ENCODE results near the gene DPF3.

Gene DPF3

GRCh38 chr14:72810201-72810600, 83.7 kb downstream of the DPF3 start:
- H3K9ac ChIP-seq (ENCODE audit: low read length), result no peak overlapping the region
- H3K9me3 ChIP-seq (ENCODE audit: control insufficient read depth, low read length), result no peaks in the 10 kb centered on the region
- DNase-seq (ENCODE audit: low read depth), result no peak
- no peaks in the 10 kb centered on the region for H3K4me1 ChIP-seq (ENCODE audit: control insufficient read depth, insufficient read depth, low read length)
- H3K36me3 ChIP-seq (ENCODE audit: control insufficient read depth, insufficient read depth, low read length, severe bottlenecking), result no peaks in the 10 kb centered on the region
- H3K27me3 ChIP-seq (replicated peaks; ENCODE audit: control insufficient read depth, insufficient read depth, low read length), result no peaks in the 10 kb centered on the region
- no peak overlapping the region for H3K4me3 ChIP-seq (ENCODE audit: low read length)

- H3K9ac ChIP-seq (ENCODE audit: low read length), result no peak overlapping the region
- H3K36me3 ChIP-seq (ENCODE audit: control insufficient read depth, insufficient read depth, low read length, severe bottlenecking), result no peaks in the 10 kb centered on the region
- H3K4me3 ChIP-seq (ENCODE audit: low read length), result no peak overlapping the region
- H3K4me1 ChIP-seq (ENCODE audit: control insufficient read depth, insufficient read depth, low read length), result no peaks in the 10 kb centered on the region
- no peaks in the 10 kb centered on the region for H3K9me3 ChIP-seq (ENCODE audit: control insufficient read depth, low read length)
- no peaks in the 10 kb centered on the region for H3K27me3 ChIP-seq (replicated peaks; ENCODE audit: control insufficient read depth, insufficient read depth, low read length)
- DNase-seq (ENCODE audit: low read depth), result no peak
Observed at GRCh38 chr14:72809063-72809462, 84.8 kb downstream of the DPF3 start.

GRCh38 chr14:72808564-72808963, 85.3 kb downstream of the DPF3 start:
- H3K9me3 ChIP-seq (ENCODE audit: control insufficient read depth, low read length), result no peaks in the 10 kb centered on the region
- H3K27me3 ChIP-seq (replicated peaks; ENCODE audit: control insufficient read depth, insufficient read depth, low read length), result no peaks in the 10 kb centered on the region
- H3K4me3 ChIP-seq (ENCODE audit: low read length), result no peak overlapping the region
- H3K36me3 ChIP-seq (ENCODE audit: control insufficient read depth, insufficient read depth, low read length, severe bottlenecking), result no peaks in the 10 kb centered on the region
- DNase-seq (ENCODE audit: low read depth), result no peak
- H3K4me1 ChIP-seq (ENCODE audit: control insufficient read depth, insufficient read depth, low read length), result no peaks in the 10 kb centered on the region
- H3K9ac ChIP-seq (ENCODE audit: low read length), result no peak overlapping the region

DNA sequence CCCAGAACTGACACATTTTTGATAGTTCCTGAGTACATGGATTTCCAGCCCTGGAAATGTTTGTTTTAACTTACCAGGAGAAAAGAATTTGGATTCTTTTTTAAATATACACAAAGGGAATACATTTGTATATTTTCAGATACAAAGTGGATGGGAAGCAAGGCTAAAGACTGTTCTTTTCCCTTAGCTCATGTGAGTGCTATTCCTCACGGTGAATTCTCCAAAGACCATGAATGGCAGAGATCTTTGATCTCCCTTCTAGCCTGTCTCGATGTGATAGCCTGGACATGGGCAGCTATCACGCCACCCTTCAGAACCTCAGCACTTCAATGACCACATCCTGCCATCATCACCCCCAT, 91.3 kb downstream of the DPF3 start:
- H3K4me1 ChIP-seq (ENCODE audit: control insufficient read depth, insufficient read depth, low read length), result no peaks in the 10 kb centered on the region
- H3K9me3 ChIP-seq (ENCODE audit: control insufficient read depth, low read length), result no peaks in the 10 kb centered on the region
- DNase-seq (ENCODE audit: low read depth), result no peak
- no peaks in the 10 kb centered on the region for H3K36me3 ChIP-seq (ENCODE audit: control insufficient read depth, insufficient read depth, low read length, severe bottlenecking)
- no peaks in the 10 kb centered on the region for H3K27me3 ChIP-seq (replicated peaks; ENCODE audit: control insufficient read depth, insufficient read depth, low read length)
- H3K9ac ChIP-seq (ENCODE audit: low read length), result no peak overlapping the region
- H3K4me3 ChIP-seq (ENCODE audit: low read length), result no peak overlapping the region

- H3K9ac ChIP-seq (ENCODE audit: low read length), result no peak overlapping the region
Observed at GRCh38 chr14:72801836-72802587, 91.9 kb downstream of the DPF3 start.

GRCh38 chr14:72801381-72801812, 92.5 kb downstream of the DPF3 start:
- no peaks in the 10 kb centered on the region for H3K27me3 ChIP-seq (replicated peaks; ENCODE audit: control insufficient read depth, insufficient read depth, low read length)
- H3K36me3 ChIP-seq (ENCODE audit: control insufficient read depth, insufficient read depth, low read length, severe bottlenecking), result no peaks in the 10 kb centered on the region
- peak; percentile 69 for DNase-seq (ENCODE audit: low read depth)
- no peaks in the 10 kb centered on the region for H3K4me1 ChIP-seq (ENCODE audit: control insufficient read depth, insufficient read depth, low read length)
- no peak overlapping the region for H3K4me3 ChIP-seq (ENCODE audit: low read length)
- H3K9ac ChIP-seq (ENCODE audit: low read length), result no peak overlapping the region
- H3K9me3 ChIP-seq (ENCODE audit: control insufficient read depth, low read length), result no peaks in the 10 kb centered on the region

More at GRCh38 chr14:72801836-72802587, 91.9 kb downstream of the DPF3 start:
- H3K4me1 ChIP-seq (ENCODE audit: control insufficient read depth, insufficient read depth, low read length), result no peaks in the 10 kb centered on the region
- no peaks in the 10 kb centered on the region for H3K36me3 ChIP-seq (ENCODE audit: control insufficient read depth, insufficient read depth, low read length, severe bottlenecking)
- no peak overlapping the region for H3K4me3 ChIP-seq (ENCODE audit: low read length)
- H3K9me3 ChIP-seq (ENCODE audit: control insufficient read depth, low read length), result no peaks in the 10 kb centered on the region
- DNase-seq (ENCODE audit: low read depth), result no peak
- H3K27me3 ChIP-seq (replicated peaks; ENCODE audit: control insufficient read depth, insufficient read depth, low read length), result no peaks in the 10 kb centered on the region

- Histone ChIP-seq H3K4me1 (ENCODE audit: control insufficient read depth, insufficient read depth, low read length) (no peaks in the 10 kb centered on the region), H3K4me3 (ENCODE audit: low read length) (no peak overlapping the region), H3K27me3 (replicated peaks; ENCODE audit: control insufficient read depth, insufficient read depth, low read length) (no peaks in the 10 kb centered on the region), H3K36me3 (ENCODE audit: control insufficient read depth, insufficient read depth, low read length, severe bottlenecking) (no peaks in the 10 kb centered on the region), H3K9ac (ENCODE audit: low read length) (no peak overlapping the region), H3K9me3 (ENCODE audit: control insufficient read depth, low read length) (no peaks in the 10 kb centered on the region)
- no peak for DNase-seq (ENCODE audit: low read depth)
Observed at GRCh38 chr14:72800848-72801370, 93.0 kb downstream of the DPF3 start.

GRCh38 chr14:72800296-72800695, 93.6 kb downstream of the DPF3 start:
- H3K9ac ChIP-seq (ENCODE audit: low read length), result no peak overlapping the region
- no peaks in the 10 kb centered on the region for H3K9me3 ChIP-seq (ENCODE audit: control insufficient read depth, low read length)
- no peaks in the 10 kb centered on the region for H3K27me3 ChIP-seq (replicated peaks; ENCODE audit: control insufficient read depth, insufficient read depth, low read length)
- H3K4me1 ChIP-seq (ENCODE audit: control insufficient read depth, insufficient read depth, low read length), result no peaks in the 10 kb centered on the region
- no peak overlapping the region for H3K4me3 ChIP-seq (ENCODE audit: low read length)
- DNase-seq (ENCODE audit: low read depth), result no peak
- no peaks in the 10 kb centered on the region for H3K36me3 ChIP-seq (ENCODE audit: control insufficient read depth, insufficient read depth, low read length, severe bottlenecking)

- Histone ChIP-seq H3K36me3 (ENCODE audit: control insufficient read depth, insufficient read depth, low read length, severe bottlenecking) (no peaks in the 10 kb centered on the region), H3K9me3 (ENCODE audit: control insufficient read depth, low read length) (no peaks in the 10 kb centered on the region), H3K27me3 (replicated peaks; ENCODE audit: control insufficient read depth, insufficient read depth, low read length) (no peaks in the 10 kb centered on the region), H3K4me1 (ENCODE audit: control insufficient read depth, insufficient read depth, low read length) (no peaks in the 10 kb centered on the region), H3K9ac (ENCODE audit: low read length) (no peak overlapping the region), H3K4me3 (ENCODE audit: low read length) (no peak overlapping the region)
- no peak for DNase-seq (ENCODE audit: low read depth)
Observed at GRCh38 chr14:72796935-72797334, 97.0 kb downstream of the DPF3 start.

DNA sequence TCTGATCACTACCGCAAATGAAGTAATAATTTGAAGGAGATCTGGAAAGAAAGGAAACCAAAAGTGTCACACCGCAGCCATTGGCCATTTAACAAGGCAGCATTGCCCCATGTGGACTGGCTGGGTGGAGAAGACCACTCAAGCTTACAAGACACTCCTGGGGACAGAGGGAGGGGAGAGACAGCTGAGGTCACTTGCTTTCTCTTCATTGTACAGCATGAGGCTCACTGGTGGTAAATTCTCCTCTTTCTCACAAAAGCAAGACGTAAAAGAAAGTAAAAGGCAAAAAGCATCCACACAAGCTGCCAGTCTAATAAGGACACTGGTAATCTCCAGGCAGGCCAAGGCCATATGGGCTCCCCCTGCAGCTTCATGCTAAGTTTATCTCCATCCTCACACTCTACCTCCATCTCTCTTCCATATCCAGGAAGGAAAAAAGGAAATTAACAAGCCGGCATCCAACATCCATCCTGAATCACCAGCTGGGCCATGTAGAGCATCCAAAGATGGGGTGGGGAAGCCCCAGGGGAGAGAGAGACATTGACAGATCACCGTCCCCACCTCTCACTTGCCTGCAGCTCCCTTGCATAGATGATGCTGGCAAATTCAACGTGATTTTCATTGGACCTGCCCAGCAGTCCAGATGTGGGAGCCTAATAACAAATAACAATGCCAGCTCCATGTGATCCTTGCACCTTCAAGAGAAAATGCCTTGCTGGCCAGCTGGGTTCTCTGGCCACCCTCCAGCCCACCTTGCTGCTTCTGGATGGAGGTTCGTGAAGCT, 100.6 kb downstream of the DPF3 start:
- Histone ChIP-seq H3K36me3 (ENCODE audit: control insufficient read depth, insufficient read depth, low read length, severe bottlenecking) (no peaks in the 10 kb centered on the region), H3K9me3 (ENCODE audit: control insufficient read depth, low read length) (no peaks in the 10 kb centered on the region), H3K9ac (ENCODE audit: low read length) (no peak overlapping the region), H3K4me1 (ENCODE audit: control insufficient read depth, insufficient read depth, low read length) (no peaks in the 10 kb centered on the region), H3K4me3 (ENCODE audit: low read length) (no peak overlapping the region), H3K27me3 (replicated peaks; ENCODE audit: control insufficient read depth, insufficient read depth, low read length) (no peaks in the 10 kb centered on the region)
- no peak for DNase-seq (ENCODE audit: low read depth)

- Histone ChIP-seq H3K4me3 (ENCODE audit: low read length) (no peak overlapping the region), H3K36me3 (ENCODE audit: control insufficient read depth, insufficient read depth, low read length, severe bottlenecking) (no peaks in the 10 kb centered on the region), H3K4me1 (ENCODE audit: control insufficient read depth, insufficient read depth, low read length) (no peaks in the 10 kb centered on the region), H3K9me3 (ENCODE audit: control insufficient read depth, low read length) (no peaks in the 10 kb centered on the region), H3K27me3 (replicated peaks; ENCODE audit: control insufficient read depth, insufficient read depth, low read length) (no peaks in the 10 kb centered on the region), H3K9ac (ENCODE audit: low read length) (no peak overlapping the region)
- no peak for DNase-seq (ENCODE audit: low read depth)
Observed at GRCh38 chr14:72792051-72792788, 101.7 kb downstream of the DPF3 start.
